Stimulated activated naive CD4-positive, alpha-beta T cell (primary cell): ENCODE results near the gene ANKMY1.
"Not testable (repeated sequence)": the region's sequence is repeated elsewhere in the genome, so short reads cannot be mapped to it uniquely, and the experiment has no call there.

Experiments used
- DNase-seq, 6 experiments: peaks; one replicate each; lab custom pipeline; 2025; lab: John Stamatoyannopoulos, UW

The ANKMY1 gene

GRCh38 chr2:240555541-240556250 is 2.1 kb downstream of the ANKMY1 start:
- DNase-seq, result no peak

GRCh38 chr2:240554767-240555493 is 2.9 kb downstream of the ANKMY1 start:
- no peak for DNase-seq

- no peak for DNase-seq
Measured at GRCh38 chr2:240553956-240554480, 3.8 kb downstream of the ANKMY1 start.

- no peak for DNase-seq
Measured at GRCh38 chr2:240551811-240552210, 6.0 kb downstream of the ANKMY1 start.

GRCh38 chr2:240551288-240551687 is 6.5 kb downstream of the ANKMY1 start:
- no peak for DNase-seq

- no peak for DNase-seq
Measured at GRCh38 chr2:240539906-240540305, 17.9 kb downstream of the ANKMY1 start.

- DNase-seq, result not testable (repeated sequence)
Measured at GRCh38 chr2:240539101-240539500, 18.7 kb downstream of the ANKMY1 start.

GRCh38 chr2:240538031-240538780 is 19.6 kb downstream of the ANKMY1 start:
- DNase-seq, result no peak

GRCh38 chr2:240532031-240532775 is 25.6 kb downstream of the ANKMY1 start:
- no peak for DNase-seq

- DNase-seq, result no peak
Measured at GRCh38 chr2:240531038-240531437, 26.8 kb downstream of the ANKMY1 start.

GRCh38 chr2:240530181-240530580 is 27.6 kb downstream of the ANKMY1 start:
- no peak for DNase-seq

- no peak for DNase-seq
Measured at GRCh38 chr2:240529344-240529999, 28.3 kb downstream of the ANKMY1 start.

- no peak for DNase-seq
Measured at GRCh38 chr2:240528406-240529040, 29.3 kb downstream of the ANKMY1 start.

GRCh38 chr2:240527153-240527750 is 30.5 kb downstream of the ANKMY1 start:
- no peak for DNase-seq

- no peak for DNase-seq
Measured at GRCh38 chr2:240526521-240526920, 31.3 kb downstream of the ANKMY1 start.

- no peak for DNase-seq
Measured at GRCh38 chr2:240525802-240526201, 32.0 kb downstream of the ANKMY1 start.

- no peak for DNase-seq
Measured at GRCh38 chr2:240524963-240525718, 32.6 kb downstream of the ANKMY1 start.

- DNase-seq, result no peak
Measured at GRCh38 chr2:240523451-240524281, 34.1 kb downstream of the ANKMY1 start.

- no peak for DNase-seq
Measured at GRCh38 chr2:240522406-240522805, 35.4 kb downstream of the ANKMY1 start.
